Measurements from ENCODE around the gene NRF1. TPM values are rescaled to one million over a fixed set of nuclear protein-coding genes. Genes with fewer than 3 reads are reported as not detected.

NRF1 gene
- total RNA-seq, 1 donor from 2014 or later, result 16.0 TPM

GRCh38 chr7:129771201-129771927 is 159.8 kb downstream of the NRF1 start:
- DNase-seq, result no peak

- DNase-seq, result no peak
These were observed 160.5 kb downstream of the NRF1 start for GRCh38 chr7:129771928-129772479.

GRCh38 chr7:129772646-129773280 is 161.2 kb downstream of the NRF1 start:
- DNase-seq, result no peak

- DNase-seq, result no peak
These were observed 161.8 kb downstream of the NRF1 start for GRCh38 chr7:129773328-129773731.

GRCh38 chr7:129773871-129774270 is 162.4 kb downstream of the NRF1 start:
- DNase-seq, result no peak

GRCh38 chr7:129774359-129774758 is 162.8 kb downstream of the NRF1 start:
- no peak for DNase-seq

- DNase-seq, result no peak
These were observed 163.6 kb downstream of the NRF1 start for GRCh38 chr7:129774871-129775694.

- no peak for DNase-seq
These were observed 164.3 kb downstream of the NRF1 start for GRCh38 chr7:129775695-129776361.

- DNase-seq, result no peak
These were observed 164.8 kb downstream of the NRF1 start for GRCh38 chr7:129776362-129776722.

GRCh38 chr7:129777195-129777844 is 165.8 kb downstream of the NRF1 start:
- no peak for DNase-seq

- no peak for DNase-seq
These were observed 166.7 kb downstream of the NRF1 start for GRCh38 chr7:129777993-129778769.

- no peak for DNase-seq
These were observed 167.5 kb downstream of the NRF1 start for GRCh38 chr7:129778770-129779601.

GRCh38 chr7:129779602-129780256 is 168.2 kb downstream of the NRF1 start:
- DNase-seq, result no peak

GRCh38 chr7:129780257-129780973 is 168.9 kb downstream of the NRF1 start:
- no peak for DNase-seq

GRCh38 chr7:129780974-129781927 is 169.7 kb downstream of the NRF1 start:
- DNase-seq, result no peak

GRCh38 chr7:129781928-129782817 is 170.7 kb downstream of the NRF1 start:
- DNase-seq, result no peak
